SJCRH30 (cell line): ENCODE results near the gene PNPO. TPM values are rescaled to one million over a fixed set of nuclear protein-coding genes. Genes with fewer than 3 reads are reported as not detected.
A peak's percentile ranks its signal among the peaks of the same experiment; 100 is the strongest.

ENCODE experiments used
- DNase-seq, 2 experiments: peaks; one replicate each; pipeline ENCODE4 v3.0.0-alpha.2; 2015 to 2020
- H3K27ac ChIP-seq: fragments of 250-450 bp; sonication (Bioruptor Pico); 2 replicates; pipeline ENCODE4 v1.5.1; 2020; ENCODE audit warnings: mild to moderate bottlenecking, moderate library complexity
- H3K27me3 ChIP-seq: fragments of 250-450 bp; sonication (Bioruptor Pico); 2 replicates; pipeline ENCODE4 v1.5.1; 2020; ENCODE audit warnings: mild to moderate bottlenecking, moderate library complexity
- H3K36me3 ChIP-seq: fragments of 250-450 bp; sonication (Bioruptor Pico); 2 replicates; pipeline ENCODE4 v1.5.1; 2020; ENCODE audit warnings: mild to moderate bottlenecking, moderate library complexity
- H3K4me1 ChIP-seq: fragments of 250-450 bp; sonication (Bioruptor Pico); 2 replicates; pipeline ENCODE4 v1.5.1; 2020; ENCODE audit warnings: mild to moderate bottlenecking, moderate library complexity
- H3K4me3 ChIP-seq: fragments of 250-450 bp; sonication (Bioruptor Pico); 2 replicates; pipeline ENCODE4 v1.5.1; 2020; ENCODE audit warnings: mild to moderate bottlenecking, moderate library complexity
- H3K9me3 ChIP-seq: fragments of 250-450 bp; sonication (Bioruptor Pico); replicated peaks from 2 replicates; pipeline ENCODE4 v1.5.1; 2020; ENCODE audit warnings: mild to moderate bottlenecking, moderate library complexity
- total RNA-seq: library from RNA; depleted of rRNA; stranded (reverse); fragments of >200 nt; shearing (Covaris generic); gene quantifications from 2 replicates; pipeline ENCODE4 v1.2.3, GENCODE V29; 2014; rRNA removed

PNPO gene
- total RNA-seq, result 9.7 and 10.4 TPM in 2 replicates

DNA sequence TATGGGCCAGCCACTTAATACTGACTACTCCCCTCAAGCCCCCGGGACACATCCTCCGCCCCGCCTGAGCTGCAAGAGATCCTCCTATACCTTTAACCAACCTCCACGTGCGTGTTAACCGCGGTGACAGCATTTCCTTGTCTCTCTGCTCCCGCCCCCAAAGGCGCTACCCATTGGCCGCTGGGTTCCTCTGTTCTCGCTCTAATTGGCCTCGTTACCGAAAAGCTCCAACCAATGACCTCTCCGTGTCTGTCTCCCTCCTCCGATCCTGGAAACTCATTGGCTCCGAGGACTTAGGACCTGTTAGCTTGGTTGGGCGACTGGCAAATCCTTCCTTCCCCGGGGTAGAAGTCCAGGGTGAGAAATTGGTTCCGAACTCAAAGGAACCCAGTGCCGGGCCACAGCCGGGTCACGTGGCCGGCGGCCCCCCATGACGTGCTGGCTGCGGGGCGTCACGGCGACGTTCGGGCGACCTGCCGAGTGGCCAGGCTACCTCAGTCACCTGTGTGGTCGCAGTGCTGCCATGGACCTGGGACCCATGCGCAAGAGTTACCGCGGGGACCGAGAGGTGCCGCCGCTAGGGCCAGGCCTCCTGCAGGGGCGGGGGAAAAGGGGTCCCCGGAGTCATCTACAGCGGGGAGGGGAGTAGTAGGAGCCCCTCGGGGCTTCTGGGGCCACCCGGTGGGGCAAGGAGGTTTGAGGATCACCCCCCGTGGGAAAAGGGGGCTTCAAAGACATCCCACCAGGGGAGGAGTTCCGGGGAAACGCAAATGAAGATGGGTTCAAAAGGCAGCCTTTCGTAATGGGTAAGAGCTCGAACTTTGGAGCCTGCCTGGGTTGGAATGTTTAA, at the start of gene PNPO:
Gene PNPO (plus strand): TSS at position 326 of the 850 bp plus-strand sequence. CDS start 105 bp downstream, at position 431.
- Histone ChIP-seq H3K27me3 (no peaks in the 10 kb centered on the region), H3K4me3 (peak within 1 kb of the TSS; percentile 70), H3K4me1 (peaks cover 6% of the 10 kb centered on the region; the same call in 1 of the 2 replicates), H3K9me3 (no peaks in the 10 kb centered on the region), H3K27ac (peak within 1 kb of the TSS; percentile 5; the same call in 1 of the 2 replicates), H3K36me3 (no peaks in the 10 kb centered on the region)
- DNase-seq, result peak; percentile 95 to 98

DNA sequence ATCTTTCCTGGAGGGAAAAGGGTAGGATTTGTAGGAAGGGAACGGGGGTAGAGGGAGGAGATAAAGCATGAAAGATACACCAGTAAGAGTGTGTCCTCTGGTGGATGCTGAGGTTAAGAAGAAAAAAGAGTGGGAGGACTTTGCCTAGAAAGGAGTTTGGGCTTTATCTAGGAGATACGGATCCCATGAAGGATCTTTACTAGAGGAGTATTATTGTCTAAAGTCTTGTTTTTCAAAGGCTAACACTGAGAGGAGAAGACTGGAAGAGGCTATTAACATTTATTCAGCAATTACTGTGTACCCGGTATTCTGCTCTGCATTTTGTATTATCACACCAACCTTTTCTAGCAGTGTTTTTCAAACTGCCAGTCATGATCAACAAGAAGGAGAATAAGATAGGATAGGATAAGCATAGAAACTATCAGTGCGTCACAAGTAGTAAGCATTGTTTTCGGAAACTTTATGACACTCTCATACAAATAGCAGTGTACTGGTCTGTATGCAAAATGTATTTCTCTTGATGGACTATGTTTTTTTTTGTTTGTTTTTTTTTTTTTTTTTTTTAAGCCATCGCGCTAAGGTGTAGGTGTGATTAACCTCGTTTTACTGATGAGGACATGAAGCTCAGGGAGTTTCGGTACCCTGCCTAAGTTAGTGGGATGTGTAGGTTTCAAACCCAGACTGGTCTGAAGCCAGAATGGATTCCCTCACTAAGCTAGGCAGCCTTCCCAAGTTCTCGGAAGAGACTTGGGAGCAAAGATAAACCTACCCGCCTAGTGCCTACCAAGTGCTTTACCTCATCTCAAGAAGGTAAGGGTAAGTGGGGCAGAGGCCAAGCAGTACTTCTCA, 46.6 kb upstream of the PNPO start:
- Histone ChIP-seq H3K36me3 (no peaks in the 10 kb centered on the region), H3K4me3 (peak overlapping the region; percentile 74), H3K9me3 (no peaks in the 10 kb centered on the region), H3K4me1 (peaks cover 8% of the 10 kb centered on the region), H3K27ac (peak overlapping the region; percentile 49), H3K27me3 (no peaks in the 10 kb centered on the region)
- no peak for DNase-seq

DNA sequence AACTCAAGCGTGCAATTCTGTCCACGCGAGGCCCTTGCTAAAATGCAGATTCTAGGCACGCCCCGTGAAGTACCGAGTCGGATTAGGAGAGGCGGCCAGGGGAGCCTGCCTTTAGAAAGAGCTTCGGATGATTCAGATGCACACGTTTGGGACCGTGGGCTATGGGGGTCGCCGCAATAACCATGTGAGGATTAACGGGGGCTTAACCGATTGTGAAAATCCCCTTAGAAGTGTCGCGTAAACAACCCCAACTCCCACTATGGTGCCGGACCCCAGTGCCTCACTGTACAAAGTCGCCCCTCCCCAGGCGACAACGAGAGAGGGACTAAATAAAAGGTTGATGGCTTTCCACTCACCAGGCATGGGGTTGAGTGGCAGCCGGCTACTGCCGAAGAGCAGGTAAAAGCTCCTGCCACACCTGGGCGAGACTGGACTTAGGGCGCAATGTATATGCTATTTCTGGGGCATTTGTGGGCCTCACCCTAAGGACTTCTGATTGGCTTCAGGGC, 46.0 kb upstream of the PNPO start:
- H3K9me3 ChIP-seq, result no peaks in the 10 kb centered on the region

DNA sequence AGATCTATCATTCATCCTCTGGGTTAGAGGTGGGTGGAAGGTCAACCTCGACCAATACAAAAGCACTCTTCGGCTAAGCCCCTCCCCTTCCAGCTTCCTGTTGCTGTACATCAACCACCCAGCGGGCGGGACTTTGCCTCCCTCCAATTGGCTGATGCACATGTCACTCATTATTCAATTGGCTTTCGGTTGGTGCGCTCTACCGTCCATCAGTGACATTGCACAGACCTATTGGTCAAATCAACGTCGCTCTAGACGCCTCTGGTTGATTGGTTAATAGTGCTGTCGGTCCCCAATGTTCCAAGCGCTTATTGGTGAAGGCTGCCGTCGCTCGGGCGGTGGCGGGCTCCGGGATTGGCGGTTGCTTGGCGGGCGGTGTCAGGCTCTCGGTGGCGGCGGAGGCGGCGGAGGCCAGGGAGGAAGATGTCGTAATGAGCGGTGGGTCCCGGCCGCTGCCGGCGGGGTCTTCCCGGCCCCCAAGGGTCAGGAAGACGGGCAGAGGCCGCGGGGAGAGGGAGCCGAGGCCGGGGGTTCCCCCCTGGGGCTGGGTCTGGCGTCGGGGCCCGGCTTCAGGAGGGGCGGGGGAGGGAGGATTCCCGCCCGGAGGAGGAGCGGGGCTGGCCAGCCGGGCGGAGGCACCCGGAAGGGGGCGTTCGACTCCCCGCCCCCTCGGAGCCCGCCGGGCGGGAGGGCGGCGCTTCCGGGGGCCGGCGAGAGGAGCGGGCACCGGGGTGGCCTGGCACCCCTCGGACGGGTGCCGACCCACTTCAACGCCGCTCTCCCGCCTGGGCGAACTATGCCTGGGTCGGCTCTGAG, 45.3 kb upstream of the PNPO start, which contains the start of gene SP2:
Gene SP2 (plus strand): TSS at position 381 of the 816 bp plus-strand sequence. CDS start 51 bp downstream, at position 432.
- peak within 1 kb of the TSS; percentile 98 for H3K27ac ChIP-seq
- peak within 1 kb of the TSS; percentile 94 for H3K4me3 ChIP-seq
- peaks cover 8% of the 10 kb centered on the region for H3K4me1 ChIP-seq
- no peaks in the 10 kb centered on the region for H3K9me3 ChIP-seq
- H3K36me3 ChIP-seq, result no peaks in the 10 kb centered on the region
- peak; percentile 100 for DNase-seq
- no peaks in the 10 kb centered on the region for H3K27me3 ChIP-seq

More for the DNA sequence above, 46.0 kb upstream of the PNPO start:
- Histone ChIP-seq H3K4me3 (peak overlapping the region; percentile 74), H3K27ac (peak overlapping the region; percentile 49), H3K36me3 (no peaks in the 10 kb centered on the region), H3K27me3 (no peaks in the 10 kb centered on the region), H3K4me1 (peaks cover 8% of the 10 kb centered on the region)
- DNase-seq, result no peak

DNA sequence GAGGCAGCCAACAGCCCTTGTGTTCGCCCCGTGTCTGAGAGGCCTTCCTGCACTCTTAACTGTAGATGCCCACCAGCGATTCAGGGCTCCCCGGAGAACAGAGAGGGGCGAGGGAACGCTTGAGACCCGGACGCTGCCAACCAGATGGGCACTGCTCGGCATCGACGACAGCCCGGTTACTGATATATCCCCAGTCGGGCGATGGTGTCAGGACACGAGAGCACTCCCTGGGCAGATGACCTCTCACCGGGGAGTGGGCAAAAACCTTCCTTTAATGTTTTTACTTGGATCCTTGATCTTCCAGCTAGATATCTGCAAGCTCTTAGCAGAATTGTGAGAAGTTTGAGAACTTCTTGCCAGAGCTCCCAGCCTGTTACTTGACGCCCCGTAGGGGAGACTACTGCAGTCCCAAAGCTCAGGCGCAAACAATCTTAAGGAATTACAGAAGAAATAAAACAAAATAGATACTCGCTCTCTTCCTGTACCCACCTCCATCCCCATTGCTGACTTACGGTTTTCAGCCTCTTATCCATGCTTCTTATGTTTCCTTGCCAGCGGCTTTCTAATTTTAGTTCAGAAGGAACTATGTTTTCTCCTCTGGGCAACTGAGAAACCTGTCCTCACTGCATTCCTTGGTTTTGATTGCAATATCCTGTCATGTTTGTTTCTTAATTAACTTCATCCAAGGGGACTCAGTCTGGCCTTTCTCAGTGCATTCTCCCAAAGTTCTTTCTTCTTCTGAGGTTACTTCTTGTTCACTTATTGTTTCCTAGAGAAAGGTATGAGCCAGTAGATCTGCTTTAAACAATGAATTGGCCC, 44.5 kb upstream of the PNPO start:
- no peaks in the 10 kb centered on the region for H3K36me3 ChIP-seq
- peak overlapping the region; percentile 98 for H3K27ac ChIP-seq
- peak overlapping the region; percentile 94 for H3K4me3 ChIP-seq
- no peaks in the 10 kb centered on the region for H3K27me3 ChIP-seq
- no peaks in the 10 kb centered on the region for H3K9me3 ChIP-seq
- H3K4me1 ChIP-seq, result peaks cover 11% of the 10 kb centered on the region
- no peak for DNase-seq

DNA sequence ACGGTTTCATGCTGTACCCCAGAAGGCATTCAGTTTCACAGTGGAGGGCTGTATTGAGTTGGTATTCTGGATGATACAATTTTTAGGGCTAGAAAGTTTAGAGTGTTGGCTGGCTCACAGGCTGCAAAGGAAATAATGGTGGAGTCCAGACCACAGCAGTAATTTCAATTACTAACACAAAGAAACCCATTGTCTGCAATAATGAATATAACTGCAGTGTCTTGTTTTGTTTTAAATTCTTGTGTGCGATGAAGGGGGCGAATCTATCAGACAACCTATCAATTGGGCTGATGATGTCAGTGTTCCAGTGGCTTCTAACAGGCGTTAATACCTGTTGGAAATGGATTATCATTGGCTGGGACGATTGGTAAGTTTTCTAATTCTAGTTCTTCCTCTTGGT, 43.8 kb upstream of the PNPO start:
- Histone ChIP-seq H3K4me1 (peaks cover 16% of the 10 kb centered on the region), H3K9me3 (no peaks in the 10 kb centered on the region), H3K36me3 (no peaks in the 10 kb centered on the region), H3K27me3 (no peaks in the 10 kb centered on the region), H3K27ac (no peak overlapping the region), H3K4me3 (peak overlapping the region; percentile 94)
- DNase-seq, result no peak

DNA sequence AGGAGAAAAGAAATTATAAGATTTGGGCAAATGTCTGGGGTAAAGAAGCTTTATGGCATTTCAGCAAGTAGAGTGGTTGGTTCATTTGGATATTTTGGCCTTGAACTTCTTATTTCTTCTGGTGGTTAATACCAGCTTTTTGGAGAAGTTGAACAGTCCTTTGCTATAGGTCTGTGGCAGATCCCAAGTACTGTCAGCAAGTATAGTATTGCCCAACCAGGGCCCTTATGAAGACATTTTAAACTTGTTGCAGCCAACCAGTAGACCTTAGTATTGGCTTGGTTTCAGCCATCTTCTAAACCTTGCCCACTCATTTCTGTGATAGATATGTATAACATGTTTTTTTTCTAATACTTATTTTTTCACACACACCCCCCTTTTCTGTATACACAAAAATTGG, 43.1 kb upstream of the PNPO start:
- Histone ChIP-seq H3K4me3 (no peak overlapping the region), H3K36me3 (no peaks in the 10 kb centered on the region), H3K27me3 (no peaks in the 10 kb centered on the region), H3K27ac (no peak overlapping the region), H3K9me3 (no peaks in the 10 kb centered on the region), H3K4me1 (peaks cover 16% of the 10 kb centered on the region)
- no peak for DNase-seq

DNA sequence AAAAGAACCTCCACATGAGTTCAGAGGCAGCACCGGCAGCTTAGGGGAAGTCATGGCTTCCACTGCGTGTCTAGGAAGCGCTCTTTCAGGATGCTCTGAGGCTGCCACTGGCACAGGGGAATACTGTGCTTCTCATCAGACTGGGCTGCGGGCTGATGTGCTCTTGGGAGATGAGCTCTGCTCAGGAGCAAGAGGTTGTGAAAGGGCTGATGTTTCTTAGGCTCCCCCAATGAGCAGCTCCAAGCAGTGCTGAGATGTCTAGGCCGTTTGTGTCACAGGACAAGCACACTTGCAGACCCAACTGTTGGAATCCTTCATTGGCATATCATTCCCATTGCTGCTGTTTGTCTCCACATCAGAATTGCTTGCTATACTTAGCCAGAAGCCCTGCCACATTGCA, 41.7 kb upstream of the PNPO start:
- H3K4me3 ChIP-seq, result no peak overlapping the region
- DNase-seq, result no peak
- H3K9me3 ChIP-seq, result no peaks in the 10 kb centered on the region
- no peak overlapping the region for H3K27ac ChIP-seq
- H3K27me3 ChIP-seq, result no peaks in the 10 kb centered on the region
- no peaks in the 10 kb centered on the region for H3K36me3 ChIP-seq
- H3K4me1 ChIP-seq, result peaks cover 16% of the 10 kb centered on the region

DNA sequence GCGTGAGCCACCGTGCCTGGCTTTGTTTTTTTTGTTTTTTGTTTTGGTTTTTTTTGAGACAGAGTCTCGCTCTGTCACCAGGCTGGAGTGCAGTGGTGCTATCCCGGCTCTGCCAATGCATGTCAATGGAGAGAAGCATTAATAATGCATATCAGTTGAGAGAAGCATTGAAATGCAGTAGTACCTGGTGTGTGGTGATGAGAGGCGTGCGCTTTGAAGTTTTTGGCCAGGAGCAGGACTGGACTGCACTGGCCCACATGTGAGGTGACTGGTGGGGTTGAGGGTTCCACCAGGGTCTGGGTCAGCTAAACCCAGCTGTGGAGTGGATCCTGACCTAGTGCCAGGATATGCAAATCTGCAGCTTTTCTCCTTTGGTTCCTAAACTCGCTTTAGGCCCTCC, 39.9 kb upstream of the PNPO start:
- no peaks in the 10 kb centered on the region for H3K36me3 ChIP-seq
- H3K27ac ChIP-seq, result no peak overlapping the region; the same call in 1 of the 2 replicates
- no peak overlapping the region for H3K4me3 ChIP-seq
- H3K4me1 ChIP-seq, result peaks cover 24% of the 10 kb centered on the region
- no peak for DNase-seq
- no peaks in the 10 kb centered on the region for H3K9me3 ChIP-seq
- no peaks in the 10 kb centered on the region for H3K27me3 ChIP-seq

DNA sequence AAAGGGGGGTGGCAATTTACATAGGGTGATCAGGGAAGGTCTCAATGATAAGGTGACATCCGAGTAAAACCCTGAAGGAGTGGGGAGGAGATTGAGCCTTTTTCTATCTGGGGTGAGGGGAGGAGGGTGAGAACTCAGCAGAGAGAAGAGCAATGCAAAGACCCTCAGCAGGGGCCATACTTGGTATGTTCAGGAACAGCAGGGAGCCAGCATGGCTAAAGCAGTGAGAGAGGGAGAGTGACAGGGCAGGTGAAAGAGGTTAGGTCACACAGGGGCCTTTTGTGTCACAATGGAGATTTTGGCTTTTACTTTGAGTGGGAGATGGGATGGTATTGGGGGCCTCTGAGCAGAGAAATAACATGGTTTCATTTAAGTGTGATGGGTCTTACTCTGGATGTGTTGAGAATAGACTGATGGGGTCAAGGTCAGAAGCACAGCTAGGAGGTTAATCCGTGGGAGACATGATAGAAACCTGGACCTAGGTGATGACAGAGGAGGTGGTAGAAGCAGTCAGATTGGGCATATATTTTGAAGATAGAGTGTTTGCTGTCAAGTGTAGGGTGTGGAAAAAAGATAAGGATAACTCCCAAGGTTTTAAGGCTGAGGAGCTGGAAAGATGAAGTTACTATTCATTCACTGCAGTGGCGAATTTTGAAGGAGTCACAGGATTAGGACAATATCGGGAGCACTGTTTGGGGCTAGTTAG, 39.2 kb upstream of the PNPO start:
- Histone ChIP-seq H3K27me3 (no peaks in the 10 kb centered on the region), H3K4me1 (peaks cover 21% of the 10 kb centered on the region), H3K36me3 (no peaks in the 10 kb centered on the region), H3K4me3 (no peak overlapping the region), H3K27ac (peak overlapping the region; percentile 37), H3K9me3 (no peaks in the 10 kb centered on the region)
- peak; percentile 27 to 52 for DNase-seq

DNA sequence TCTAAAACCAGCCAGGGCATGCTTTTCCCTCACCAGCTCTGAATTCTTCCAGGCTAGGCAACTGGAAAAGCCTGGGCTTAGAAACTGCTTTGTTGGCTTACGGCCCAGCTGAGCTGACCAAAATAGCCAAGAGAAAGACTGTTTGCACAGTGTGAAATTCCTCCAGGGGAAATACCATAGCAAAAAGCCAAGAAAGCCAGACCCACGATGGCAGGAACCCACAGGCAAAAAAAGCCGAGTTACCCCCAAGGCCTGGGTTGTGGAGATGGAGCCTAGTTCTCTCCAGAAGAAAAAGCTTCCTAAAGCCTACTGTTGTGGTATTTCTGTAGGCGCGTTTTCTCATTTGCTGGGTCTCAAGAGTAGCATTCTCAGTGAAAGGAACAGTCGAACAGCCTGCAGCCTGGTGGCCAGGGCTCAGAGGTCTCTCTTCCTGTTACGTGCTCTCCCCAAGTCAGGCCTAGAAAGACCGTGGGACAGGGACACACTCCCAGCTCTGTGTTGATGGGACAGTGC, 36.1 kb upstream of the PNPO start:
- Histone ChIP-seq H3K27me3 (no peaks in the 10 kb centered on the region), H3K4me3 (no peak overlapping the region), H3K9me3 (no peaks in the 10 kb centered on the region), H3K27ac (no peak overlapping the region), H3K4me1 (peaks cover 16% of the 10 kb centered on the region), H3K36me3 (0 out of 2 replicates have a peak, but pooled peaks cover 5% of the 10 kb centered on the region)
- DNase-seq, result peak; percentile 36 to 37

DNA sequence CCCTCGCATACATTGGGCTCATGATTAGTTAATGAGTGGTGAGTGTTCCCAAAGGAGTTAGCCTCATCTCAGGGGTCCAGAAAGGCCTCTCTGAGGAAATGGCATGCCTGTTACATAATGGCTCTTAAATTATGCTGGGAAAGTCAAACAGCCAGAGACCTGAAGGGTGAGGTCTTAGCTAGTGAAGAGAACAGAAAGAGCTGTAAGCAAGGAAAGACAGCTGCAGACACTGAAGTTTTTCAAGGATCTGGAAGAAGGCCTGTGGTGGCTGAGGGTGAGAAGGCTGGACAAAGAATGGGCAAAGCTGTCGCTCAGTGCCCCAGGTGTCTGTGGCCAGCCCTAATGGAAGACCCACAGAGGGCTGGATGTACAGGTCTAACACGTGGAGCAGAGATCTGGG, 34.9 kb upstream of the PNPO start:
- Histone ChIP-seq H3K4me1 (peaks cover 16% of the 10 kb centered on the region), H3K27ac (no peak overlapping the region)
- no peak for DNase-seq

More for the DNA sequence above, 34.9 kb upstream of the PNPO start:
- H3K9me3 ChIP-seq, result no peaks in the 10 kb centered on the region
- 0 out of 2 replicates have a peak, but pooled peaks cover 5% of the 10 kb centered on the region for H3K36me3 ChIP-seq
- H3K27me3 ChIP-seq, result no peaks in the 10 kb centered on the region
- no peak overlapping the region for H3K4me3 ChIP-seq
